Right atrium auricular region (tissue), 2 donors: ENCODE results near the gene FAS. TPM values are rescaled to one million over a fixed set of nuclear protein-coding genes. Genes with fewer than 3 reads are reported as not detected.

Experiments used
- DNase-seq: peaks from one replicate; pipeline ENCODE4 v3.0.0-alpha.2; 2019; ENCODE audit warnings: low spot score
- H3K27ac ChIP-seq, 2 donors: fragments of 200-600 bp; sonication (generic); 1 replicate in 1 of 2; 2 replicates in 1 of 2; pipeline ENCODE4 v1.5.1; 2016 to 2019
- H3K27me3 ChIP-seq, 2 donors: fragments of 200-600 bp; sonication (generic); one replicate each; pipeline versions ENCODE4 v1.5.1 to v1.6.0; 2017 to 2019
- H3K36me3 ChIP-seq: fragments of 200-600 bp; sonication (generic); one replicate; pipeline ENCODE4 v1.5.1; 2016
- H3K4me1 ChIP-seq, 2 donors: fragments of 200-600 bp; sonication (generic); one replicate each; pipeline versions ENCODE4 v1.5.1 to v1.6.0; 2017 to 2019
- H3K4me3 ChIP-seq, 2 donors: fragments of 200-600 bp; sonication (generic); 1 replicate in 1 of 2; 2 replicates in 1 of 2; pipeline ENCODE4 v1.5.1; 2017 to 2019; ENCODE audit warnings: mild to moderate bottlenecking in 1 of 2, moderate library complexity in 1 of 2
- H3K9me3 ChIP-seq, 2 donors: fragments of 200-600 bp; sonication (generic); one replicate each; pipeline ENCODE4 v1.5.1; 2019
- CTCF ChIP-seq, 2 donors: fragments of 200-600 bp; sonication (generic); IDR thresholded peaks; one replicate each; pipeline ENCODE4 v1.5.1; 2019; ENCODE audit warnings: antibody characterized with exemption in 2 of 2
- total RNA-seq, 2 donors: library from RNA; depleted of rRNA; stranded (reverse); fragments of >200 nt; gene quantifications; one replicate each; pipeline ENCODE4 v1.1.0, GENCODE V29; 2016

Gene FAS
- total RNA-seq, 2 donors from 2014 or later = 8.0 to 12.2 TPM

- H3K4me3 ChIP-seq = no peak overlapping the region
- no peaks in the 10 kb centered on the region for H3K9me3 ChIP-seq
- no peaks in the 10 kb centered on the region for H3K27me3 ChIP-seq
- H3K4me1 ChIP-seq = peaks cover 0 to 15% of the 10 kb centered on the region in 2 donors
- no peak for DNase-seq
- H3K36me3 ChIP-seq = no peaks in the 10 kb centered on the region
- H3K27ac ChIP-seq = no peak overlapping the region
- no peak for TF ChIP-seq CTCF (IDR thresholded peaks at IDR 0.05)
These were observed 40.2 kb downstream of the FAS start for GRCh38 chr10:89030791-89031190.

GRCh38 chr10:89032141-89032891 is 41.7 kb downstream of the FAS start:
- H3K36me3 ChIP-seq = no peaks in the 10 kb centered on the region
- DNase-seq = no peak
- H3K9me3 ChIP-seq = no peaks in the 10 kb centered on the region
- H3K4me1 ChIP-seq = peaks cover 0 to 15% of the 10 kb centered on the region in 2 donors
- H3K27me3 ChIP-seq = no peaks in the 10 kb centered on the region
- no peak for TF ChIP-seq CTCF (IDR thresholded peaks at IDR 0.05)
- H3K4me3 ChIP-seq = no peak overlapping the region
- no peak overlapping the region for H3K27ac ChIP-seq

GRCh38 chr10:89035461-89035860 is 44.9 kb downstream of the FAS start:
- H3K4me3 ChIP-seq = no peak overlapping the region
- no peak overlapping the region for H3K27ac ChIP-seq
- DNase-seq = no peak
- no peaks in the 10 kb centered on the region for H3K9me3 ChIP-seq
- H3K36me3 ChIP-seq = no peaks in the 10 kb centered on the region
- no peak for TF ChIP-seq CTCF (IDR thresholded peaks at IDR 0.05)
- peaks cover 0 to 15% of the 10 kb centered on the region in 2 donors for H3K4me1 ChIP-seq
- no peaks in the 10 kb centered on the region for H3K27me3 ChIP-seq

- DNase-seq = no peak
- Histone ChIP-seq H3K9me3 (no peaks in the 10 kb centered on the region), H3K4me3 (no peak overlapping the region), H3K4me1 (peaks cover 0 to 9% of the 10 kb centered on the region in 2 donors), H3K27me3 (no peaks in the 10 kb centered on the region), H3K27ac (no peak overlapping the region), H3K36me3 (no peaks in the 10 kb centered on the region)
- no peak for TF ChIP-seq CTCF (IDR thresholded peaks at IDR 0.05)
These were observed 46.5 kb downstream of the FAS start for GRCh38 chr10:89037096-89037495.

GRCh38 chr10:89042562-89042961 is 52.0 kb downstream of the FAS start:
- Histone ChIP-seq H3K9me3 (no peaks in the 10 kb centered on the region), H3K27ac (no peak overlapping the region), H3K4me1 (no peaks in the 10 kb centered on the region), H3K27me3 (no peaks in the 10 kb centered on the region), H3K4me3 (no peak overlapping the region), H3K36me3 (no peaks in the 10 kb centered on the region)
- TF ChIP-seq CTCF (IDR thresholded peaks at IDR 0.05) = no peak
- DNase-seq = no peak

- no peak for DNase-seq
- Histone ChIP-seq H3K27me3 (no peaks in the 10 kb centered on the region), H3K4me1 (no peaks in the 10 kb centered on the region), H3K27ac (no peak overlapping the region), H3K36me3 (no peaks in the 10 kb centered on the region), H3K4me3 (no peak overlapping the region), H3K9me3 (no peaks in the 10 kb centered on the region)
- no peak for TF ChIP-seq CTCF (IDR thresholded peaks at IDR 0.05)
These were observed 52.5 kb downstream of the FAS start for GRCh38 chr10:89043052-89043451.
